GM19438 (cell line): ENCODE data around the gene PGLYRP1.

ENCODE experiments used
- ATAC-seq: cut with Tn5 transposase; IDR thresholded peaks from one replicate; pipeline ENCODE4 v1.9.1; 2021; ENCODE audit warnings: low read depth; ENCODE audit not compliant: unreplicated experiment

The PGLYRP1 gene, protein sequence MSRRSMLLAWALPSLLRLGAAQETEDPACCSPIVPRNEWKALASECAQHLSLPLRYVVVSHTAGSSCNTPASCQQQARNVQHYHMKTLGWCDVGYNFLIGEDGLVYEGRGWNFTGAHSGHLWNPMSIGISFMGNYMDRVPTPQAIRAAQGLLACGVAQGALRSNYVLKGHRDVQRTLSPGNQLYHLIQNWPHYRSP

DNA sequence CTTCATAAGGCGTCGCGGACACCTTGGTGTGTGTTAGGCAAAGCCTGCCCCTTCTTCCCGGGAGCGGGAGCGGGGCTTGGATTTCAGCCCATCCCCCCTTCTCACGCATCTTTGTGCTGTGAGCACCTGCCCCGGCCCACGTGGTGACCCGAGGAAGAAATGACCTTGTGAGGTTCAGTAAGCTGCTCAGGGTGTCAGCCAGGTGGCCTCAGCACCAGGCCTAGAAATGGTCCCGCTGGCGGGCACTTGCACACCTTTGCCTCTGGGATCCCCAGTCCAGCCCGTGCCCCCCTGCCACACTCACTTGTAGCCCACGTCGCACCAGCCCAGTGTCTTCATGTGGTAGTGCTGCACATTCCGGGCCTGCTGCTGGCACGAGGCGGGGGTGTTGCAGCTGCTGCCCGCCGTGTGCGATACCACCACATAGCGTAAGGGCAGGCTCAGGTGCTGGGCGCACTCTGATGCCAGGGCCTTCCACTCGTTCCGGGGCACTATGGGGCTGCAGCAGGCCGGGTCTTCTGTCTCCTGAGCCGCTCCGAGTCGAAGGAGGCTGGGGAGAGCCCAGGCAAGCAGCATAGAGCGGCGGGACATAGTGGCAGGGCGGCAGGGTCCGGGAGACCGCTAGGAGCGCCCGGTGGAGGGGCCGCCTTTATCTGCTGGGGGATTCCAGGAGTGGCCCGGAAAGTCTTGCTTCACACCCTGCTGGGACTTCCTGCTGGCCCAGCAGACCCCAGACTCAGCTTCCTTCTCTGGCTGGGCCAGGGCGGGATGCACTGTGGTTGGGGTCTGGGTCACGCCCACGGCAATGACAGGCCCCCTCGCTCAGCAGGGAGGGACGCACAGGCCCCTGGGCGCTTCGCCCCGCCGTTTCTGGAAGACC lies at the start of gene PGLYRP1:
Gene PGLYRP1 (minus strand): TSS at position 623 of the 880 bp plus-strand sequence. CDS start 32 bp downstream, at position 591.
- ATAC-seq = no peak

DNA sequence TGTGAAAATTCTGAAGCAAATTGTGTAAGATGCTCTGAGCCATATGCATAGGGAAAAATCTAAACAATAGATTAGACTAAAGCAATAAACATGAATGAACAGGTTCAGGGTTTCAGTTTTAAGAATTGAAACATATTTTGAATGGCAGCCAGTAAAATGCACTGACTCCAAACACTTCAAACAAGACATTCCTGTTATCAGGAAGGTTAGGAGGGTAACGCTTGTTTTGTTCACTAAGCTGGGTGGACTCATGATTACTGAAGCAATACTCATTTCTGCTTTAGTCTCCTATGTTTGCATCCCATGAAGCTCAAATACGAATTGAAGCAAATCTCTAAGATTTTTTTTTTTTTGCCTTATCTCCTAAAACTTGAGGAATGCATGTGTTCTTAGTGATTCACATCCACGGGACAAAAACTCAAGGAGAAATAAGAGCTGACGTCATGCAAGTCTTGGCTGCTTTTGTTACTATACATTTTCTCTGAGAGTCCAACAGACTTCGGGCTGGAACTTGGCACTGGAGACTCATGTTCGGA lies 47.0 kb upstream of the PGLYRP1 start:
- ATAC-seq = no peak

DNA sequence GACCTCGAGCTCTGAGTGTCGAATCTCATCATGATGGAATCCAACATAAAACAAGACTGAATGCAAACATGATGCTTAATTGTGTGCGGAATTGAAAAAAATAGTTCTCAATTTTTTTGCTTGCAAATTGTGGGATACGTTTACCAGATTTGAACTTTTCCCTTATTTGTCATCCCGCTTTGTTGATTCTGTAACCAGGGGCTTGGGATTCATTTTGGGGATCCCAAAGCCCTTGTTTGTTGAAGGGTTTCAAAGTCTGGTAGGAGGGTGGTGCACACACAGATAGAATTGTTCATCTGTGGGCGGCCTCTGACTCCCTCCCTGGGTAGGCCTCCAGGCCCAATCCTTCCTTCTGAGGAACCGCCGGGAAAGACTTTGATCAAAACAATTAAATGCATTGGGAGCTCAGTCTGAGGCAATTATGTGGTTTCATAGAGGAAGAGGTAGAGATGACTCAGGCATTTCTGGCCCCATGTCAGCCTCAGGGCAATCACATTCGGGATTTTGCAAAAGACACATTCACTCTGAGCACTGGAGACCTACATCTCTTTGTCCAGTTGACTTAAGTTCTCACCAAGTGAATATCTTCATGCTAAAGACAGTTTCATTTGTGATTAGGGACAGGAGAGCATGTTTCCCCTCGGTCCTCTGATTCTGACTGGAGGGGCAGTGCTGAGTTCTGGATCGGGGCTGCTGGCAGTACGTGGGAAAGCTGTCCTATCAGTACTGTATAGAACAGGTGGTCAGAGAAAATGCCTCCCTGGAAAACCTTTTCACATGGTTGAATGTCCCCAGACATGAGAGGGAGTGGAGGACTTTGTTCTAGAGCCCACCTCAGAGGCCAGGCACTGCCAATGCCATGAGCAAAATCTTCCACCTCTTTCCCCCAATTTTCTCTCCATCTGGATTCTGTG lies 45.7 kb upstream of the PGLYRP1 start:
- no peak for ATAC-seq

DNA sequence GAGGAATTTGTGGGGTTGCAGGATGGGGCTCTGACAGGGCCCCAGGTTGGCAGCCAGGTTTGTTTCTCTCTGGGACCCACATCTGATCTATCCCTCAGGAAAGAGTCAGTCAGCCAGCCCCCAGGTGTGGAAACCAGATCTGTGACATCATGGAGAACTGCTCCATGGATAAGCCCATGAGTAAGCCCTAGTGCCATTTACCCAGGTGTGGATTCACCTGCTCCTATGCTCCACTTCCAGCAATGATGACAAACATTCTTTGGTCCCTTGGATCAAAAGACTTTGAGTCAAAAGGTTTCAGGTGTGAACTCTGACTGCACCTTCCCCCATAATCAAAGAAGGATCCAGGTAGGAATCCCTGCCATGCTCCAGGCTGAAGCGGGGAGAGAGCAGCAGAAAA lies 44.8 kb upstream of the PGLYRP1 start:
- ATAC-seq = no peak

DNA sequence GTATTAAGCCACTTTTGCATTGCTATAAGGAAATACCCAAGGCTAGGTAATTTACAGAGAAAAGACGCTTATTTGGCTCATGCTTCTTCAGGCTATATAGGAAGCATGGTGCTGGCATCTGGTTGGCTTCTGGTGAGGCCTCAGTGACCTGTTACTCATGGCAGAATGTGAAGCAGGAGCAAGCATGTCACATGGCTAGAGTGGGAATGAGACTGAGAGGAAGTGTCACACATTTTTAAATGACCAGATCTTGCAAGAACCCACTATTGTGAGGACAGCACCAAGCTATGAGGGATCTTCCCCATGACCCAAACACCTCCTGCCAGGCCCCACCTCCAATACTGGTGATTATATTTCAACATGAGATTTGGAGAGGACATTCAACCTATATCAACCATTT lies 43.6 kb upstream of the PGLYRP1 start:
- ATAC-seq = no peak

DNA sequence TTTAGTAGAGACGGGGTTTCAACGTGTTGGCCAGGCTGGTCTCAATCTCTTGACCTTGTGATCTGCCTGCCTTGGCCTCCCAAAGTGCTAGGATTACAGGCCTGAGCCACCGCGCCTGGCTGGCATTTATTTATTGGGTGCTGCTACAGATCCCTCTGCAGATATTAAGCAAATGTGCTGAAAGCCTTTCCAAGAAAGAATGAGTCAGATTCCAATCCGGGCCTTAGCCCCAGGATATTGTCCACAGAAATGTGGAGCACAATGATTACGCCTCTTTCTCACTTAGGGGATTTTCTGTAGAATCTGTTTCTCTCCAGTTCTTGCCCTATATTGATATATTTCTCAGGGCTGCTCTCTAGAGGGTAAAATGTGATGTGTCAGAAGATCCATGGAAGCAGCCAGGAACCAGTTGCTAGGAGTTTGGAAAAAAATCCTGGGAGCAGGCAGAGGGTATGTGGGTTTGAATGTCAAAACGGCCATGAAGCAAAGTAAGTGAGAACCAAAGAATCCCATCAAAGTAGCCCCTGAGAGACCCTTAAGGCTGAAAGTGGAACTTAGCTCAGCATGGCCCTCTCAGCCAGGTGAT lies 42.7 kb upstream of the PGLYRP1 start:
- no peak for ATAC-seq

DNA sequence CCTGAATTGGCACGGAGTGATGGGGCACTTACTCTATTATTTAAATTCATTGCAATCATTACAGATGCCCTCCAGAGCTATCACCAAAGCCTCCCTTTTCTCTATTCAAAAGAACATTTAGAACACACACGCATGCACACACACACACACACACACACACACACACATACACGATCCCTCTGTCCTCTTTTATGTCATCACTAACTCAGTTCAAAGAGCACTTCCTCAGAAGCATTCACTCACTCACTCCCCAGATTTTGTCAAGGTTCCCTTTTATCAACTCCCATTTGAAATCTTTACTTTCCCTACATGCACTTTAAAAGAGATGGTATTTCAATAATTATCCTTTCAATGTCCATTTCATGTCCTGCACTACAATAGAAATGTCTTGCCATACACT lies 40.3 kb upstream of the PGLYRP1 start:
- ATAC-seq = no peak

DNA sequence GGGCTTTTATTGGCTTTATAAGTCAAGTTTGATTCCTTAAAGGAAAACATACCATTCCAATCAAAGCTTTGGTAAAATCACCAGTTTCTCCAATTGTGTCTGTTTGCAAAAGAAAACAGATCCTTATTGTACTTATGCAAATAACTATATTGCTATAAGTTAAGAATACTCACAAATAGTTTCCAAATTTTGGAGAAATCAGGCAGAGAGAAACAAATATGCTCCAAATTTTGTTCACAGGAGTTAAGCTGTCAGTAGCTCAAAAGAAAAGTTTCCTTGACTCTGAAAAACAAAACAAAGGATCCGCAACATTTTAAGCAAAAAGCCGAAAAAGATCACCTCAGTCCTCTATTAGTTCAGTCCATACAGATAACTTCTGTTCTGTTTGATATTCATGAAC lies 37.2 kb upstream of the PGLYRP1 start:
- no peak for ATAC-seq

DNA sequence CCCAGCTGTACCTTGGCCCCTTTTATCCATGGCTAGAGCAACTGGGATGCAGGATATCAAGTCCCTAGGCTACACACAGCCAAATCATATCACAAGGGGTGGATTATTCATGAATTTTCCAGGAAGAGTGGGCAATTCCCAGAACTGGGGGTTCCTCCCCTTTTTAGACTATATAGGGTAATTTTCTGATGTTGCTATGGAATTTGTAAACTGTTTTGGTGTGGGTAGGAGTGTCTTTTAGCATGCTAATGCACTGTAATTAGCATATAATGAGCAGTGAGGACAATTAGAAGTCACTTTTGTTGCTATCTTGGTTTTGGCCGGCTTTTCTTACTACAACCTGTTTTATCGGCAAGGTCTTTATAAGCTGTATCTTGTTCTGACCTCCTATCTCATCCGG lies 35.9 kb upstream of the PGLYRP1 start:
- no peak for ATAC-seq

DNA sequence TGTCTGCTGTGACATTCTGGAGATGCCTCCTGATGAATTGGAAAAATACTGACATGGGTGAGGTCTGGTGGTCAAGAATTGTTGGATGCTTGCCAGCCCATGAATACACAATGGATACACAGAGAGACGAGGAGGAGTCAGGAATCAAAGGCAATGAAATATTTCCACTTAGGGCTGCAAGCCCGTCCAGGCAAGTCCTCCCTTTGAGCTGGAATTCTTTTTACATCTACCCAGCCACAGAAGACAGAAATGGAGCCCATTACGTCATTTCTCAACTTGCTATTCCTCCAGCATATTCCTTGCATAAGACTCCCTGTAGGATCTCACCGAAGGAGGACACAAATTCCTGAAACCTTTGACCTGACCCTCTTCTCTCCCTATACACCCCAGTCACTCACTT lies 33.7 kb upstream of the PGLYRP1 start:
- ATAC-seq = no peak

DNA sequence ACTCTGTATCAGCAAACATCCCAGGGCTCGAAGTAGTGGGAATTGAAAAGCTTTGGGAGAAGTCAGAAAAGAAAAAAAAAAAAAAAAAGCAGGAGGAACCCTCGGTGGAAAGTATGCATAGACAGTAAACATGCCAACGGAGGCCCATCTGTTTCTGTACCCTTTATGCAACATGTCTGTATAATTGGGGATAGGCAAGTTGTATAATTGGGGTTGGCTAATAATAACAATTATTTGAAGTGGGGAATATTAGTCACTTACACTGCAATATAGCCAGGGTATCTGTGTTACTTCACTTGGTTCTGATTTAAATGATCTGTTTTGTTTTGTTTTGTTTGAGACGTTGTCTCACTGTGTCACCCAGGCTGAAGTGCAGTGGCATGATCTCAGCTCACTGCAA lies 30.0 kb upstream of the PGLYRP1 start:
- no peak for ATAC-seq

DNA sequence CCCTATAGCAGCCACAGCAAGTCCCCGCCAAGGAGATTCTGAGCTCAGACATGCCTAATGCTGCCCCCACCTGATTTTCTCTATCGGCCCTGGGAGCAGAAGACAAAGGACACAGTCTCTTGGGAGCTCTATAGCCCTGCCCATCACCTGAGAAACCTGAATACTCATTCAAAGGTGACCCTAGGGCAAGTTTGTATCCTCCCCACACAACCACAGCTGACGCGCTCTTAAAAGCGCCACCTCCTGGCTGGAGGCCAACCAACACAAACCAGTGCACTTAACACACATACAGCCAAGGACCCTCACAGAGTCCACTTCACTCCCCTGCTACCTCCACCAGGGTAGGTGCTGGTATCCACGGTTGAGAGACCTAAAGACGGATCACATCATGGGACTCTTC lies 26.7 kb upstream of the PGLYRP1 start:
- no peak for ATAC-seq

DNA sequence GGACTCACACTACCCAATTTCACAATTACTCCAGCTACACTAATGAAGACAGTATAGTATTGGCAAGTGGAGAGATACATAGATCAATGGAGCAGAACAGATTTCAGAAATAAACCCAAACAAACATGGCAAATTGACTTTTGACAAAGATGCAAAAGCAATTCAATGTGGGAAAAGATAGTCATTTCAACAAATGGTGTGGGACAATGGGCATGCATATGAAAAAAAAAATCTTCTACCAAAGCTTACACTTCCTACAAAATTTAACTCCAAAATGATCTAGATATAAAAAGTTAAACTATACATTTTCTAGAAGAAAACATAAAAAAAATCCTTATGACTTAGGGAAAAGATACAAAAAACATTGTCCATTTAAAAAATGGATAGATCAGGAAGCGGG lies 20.7 kb upstream of the PGLYRP1 start:
- no peak for ATAC-seq

DNA sequence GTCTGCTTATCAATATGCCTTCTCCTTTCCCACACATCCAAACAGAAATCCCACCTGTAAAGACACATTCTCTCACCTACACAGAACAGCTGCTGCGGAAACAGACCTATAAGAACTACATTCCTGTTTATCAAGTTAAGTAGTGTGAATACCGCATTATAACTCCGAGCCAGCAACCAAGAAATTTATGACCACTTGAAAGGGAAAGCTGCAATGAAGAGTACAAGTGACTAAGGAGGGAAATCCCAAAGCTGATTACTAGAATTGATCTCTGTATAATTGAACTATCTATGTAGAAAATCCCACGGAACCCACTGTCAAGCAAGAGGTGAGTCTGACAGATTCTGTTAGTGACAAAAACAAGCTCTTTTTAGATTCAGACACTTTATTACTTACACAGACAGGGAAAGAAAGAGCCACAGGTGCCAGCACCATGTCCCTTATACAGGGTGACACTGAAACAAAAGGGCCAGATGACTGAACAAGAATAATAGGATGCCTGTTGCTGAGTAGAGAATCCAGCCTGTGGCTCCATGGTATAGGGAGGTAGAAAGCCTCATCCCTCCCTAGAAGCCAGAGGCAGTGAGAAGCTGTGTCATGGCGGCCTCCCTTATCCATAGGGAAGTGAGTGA lies 19.5 kb upstream of the PGLYRP1 start:
- ATAC-seq = no peak

DNA sequence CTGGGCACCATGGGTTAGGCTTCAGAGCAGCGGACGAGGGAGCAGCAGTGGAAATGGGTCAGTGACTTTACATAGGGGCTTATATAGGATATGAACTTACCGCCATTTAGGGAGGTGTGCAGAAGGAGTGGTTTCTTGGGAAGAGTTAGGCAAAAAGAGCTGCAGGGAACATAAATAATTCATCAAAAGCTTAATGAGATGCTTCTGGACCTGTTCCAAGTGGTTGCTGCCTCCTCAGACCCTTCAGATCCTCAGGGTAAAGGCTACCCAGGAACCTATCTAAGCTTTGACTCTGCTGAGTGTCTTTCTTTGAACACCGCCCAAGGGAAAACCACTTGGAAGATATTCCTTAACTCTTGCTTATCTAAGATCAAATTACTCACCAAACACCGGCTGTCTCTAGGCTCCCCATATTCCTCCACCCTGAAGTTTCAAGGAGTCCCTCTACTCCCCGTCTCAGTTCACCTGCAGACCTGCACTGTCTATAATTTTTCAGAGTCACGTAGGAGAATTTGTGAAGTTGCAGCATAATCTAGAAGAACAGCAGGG lies 18.2 kb upstream of the PGLYRP1 start, which contains the start of gene IGFL4:
Gene IGFL4 (minus strand): TSS at position 51 of the 549 bp plus-strand sequence. CDS start 40 bp downstream, at position 11.
- no peak for ATAC-seq

DNA sequence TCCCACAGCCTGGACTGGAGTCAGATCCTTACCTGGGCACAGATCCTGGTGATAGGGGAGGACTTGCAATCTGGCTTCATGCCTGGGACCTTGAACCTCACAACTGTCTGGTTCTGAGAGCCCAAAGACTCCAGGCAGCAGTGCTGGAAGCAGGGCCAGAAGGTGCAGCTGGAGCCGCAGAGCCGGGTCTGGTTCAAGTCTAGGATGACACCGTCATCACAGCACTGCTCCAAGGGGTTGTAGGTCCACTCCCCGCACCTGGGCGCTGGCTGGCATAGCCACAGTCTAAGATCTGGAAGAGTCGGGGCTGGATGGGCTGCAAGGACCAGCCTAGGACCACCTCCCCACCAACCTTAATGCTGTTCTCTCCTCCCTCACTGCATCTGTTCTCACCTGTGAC lies 17.3 kb upstream of the PGLYRP1 start:
- no peak for ATAC-seq

DNA sequence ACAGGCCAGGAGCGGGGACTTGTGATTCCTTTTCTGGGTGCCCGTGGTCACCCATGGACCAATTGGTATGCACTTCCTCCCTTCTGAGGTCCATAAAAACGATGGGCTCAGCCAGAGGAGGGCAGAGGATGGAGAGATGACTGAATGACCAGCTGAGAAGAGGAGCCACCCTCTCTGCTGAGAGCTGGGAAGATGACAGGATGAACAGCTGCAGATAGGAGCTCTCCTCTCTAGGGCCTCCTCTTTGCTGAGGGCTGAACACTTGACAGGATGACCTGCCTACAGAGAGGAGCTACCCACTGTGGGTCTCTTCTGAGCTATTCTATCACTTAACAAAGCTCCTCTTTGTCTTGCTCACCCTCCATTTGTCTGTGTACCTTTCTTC lies 13.9 kb upstream of the PGLYRP1 start:
- no peak for ATAC-seq

DNA sequence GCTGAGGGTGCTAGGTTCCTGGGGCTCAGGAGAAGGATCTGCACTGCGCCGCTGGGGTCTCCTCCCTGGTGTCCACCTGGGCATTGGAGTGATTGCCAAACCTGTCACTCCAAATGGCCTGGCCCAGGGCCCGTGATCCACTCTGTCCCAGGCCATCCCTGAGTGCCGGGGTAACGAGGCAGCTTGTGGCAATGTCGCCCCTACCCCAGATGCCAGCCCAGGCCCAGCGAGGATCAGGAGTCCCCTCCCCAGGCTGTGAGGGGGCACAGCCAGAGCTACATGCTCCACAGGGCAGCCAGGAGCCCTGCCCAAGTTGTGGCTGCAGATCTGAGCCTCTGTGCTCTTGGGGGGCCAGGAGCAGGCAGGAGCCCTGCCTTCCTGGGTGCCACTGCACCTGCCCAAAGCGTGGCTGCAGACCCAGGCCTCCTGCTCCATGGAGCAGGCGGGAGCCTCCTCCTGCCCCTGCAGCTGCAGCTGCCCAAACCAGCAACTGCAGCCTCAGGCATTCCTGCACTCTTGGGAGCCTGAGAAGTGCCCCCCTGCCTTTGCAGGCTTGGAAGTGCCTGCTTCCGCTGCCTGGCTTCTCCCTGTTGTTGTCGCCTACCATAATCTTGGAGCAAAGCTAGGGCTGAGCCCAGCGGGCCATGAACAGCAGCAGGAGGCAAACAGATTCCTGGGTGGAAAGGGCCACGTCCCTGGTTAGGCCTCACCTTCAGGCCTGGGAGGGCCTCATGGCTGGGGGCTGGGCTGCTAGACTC lies 13.3 kb upstream of the PGLYRP1 start:
- ATAC-seq = no peak

DNA sequence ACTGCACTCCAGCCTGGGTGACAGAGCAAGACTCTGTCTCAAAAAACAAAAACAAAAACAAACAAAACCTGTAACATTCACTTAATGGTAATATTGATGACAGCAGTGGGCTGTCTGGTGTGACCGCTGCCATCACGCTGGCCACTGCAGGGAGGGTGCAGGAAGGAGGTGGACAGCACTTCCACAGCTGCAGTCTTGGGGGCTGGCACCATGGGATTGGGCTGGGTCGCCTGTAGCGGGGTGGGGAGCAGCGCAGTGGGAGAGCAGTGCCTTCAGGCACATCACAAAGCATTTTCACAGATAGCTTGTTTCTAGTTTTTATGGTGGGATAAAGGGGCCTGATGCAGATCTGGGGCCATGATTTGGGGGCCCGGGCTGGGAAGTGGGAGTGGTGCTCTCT lies 12.7 kb upstream of the PGLYRP1 start:
- ATAC-seq = no peak
